Fibroblast of upper back skin (primary cell): ENCODE results near the gene CACUL1.

Experiments used
- DNase-seq: peaks from one replicate; pipeline ENCODE4 v3.0.0-alpha.2; 2013

CACUL1 gene

DNA sequence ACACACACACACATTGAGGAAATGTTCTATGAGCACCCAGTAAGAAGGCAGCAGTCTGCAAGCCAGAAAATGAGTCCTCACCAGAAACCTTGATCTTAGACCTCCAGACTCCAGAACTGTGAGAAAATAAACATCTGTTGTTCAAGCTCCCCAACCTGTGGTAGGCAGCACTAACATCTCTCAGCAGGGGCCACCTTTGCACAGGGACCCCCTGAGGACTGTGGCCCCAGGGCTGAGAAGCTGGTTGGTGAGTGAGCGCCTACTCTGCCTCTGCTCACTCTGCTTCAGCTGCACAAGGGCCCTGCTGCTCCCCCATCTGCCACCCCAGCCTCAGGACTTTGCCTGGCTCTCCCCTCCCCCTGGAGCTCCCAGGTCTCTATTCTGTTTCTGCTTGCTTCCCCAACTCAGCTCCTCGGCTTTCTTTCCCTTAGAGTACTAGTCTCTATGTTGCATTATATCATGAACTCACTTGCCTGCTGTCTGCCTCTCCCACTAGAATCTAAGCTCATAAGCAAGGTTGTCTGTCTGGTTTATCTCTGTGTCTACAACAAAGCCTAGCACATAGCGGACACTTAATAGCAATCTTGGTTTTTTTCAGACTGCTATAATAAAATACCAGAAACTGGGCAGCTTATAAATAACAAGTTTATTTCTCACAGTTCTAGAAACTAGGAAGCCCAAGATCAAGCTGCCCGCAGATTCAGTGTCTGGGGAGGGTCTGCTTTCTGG lies 118.9 kb downstream of the CACUL1 start:
- no peak for DNase-seq

DNA sequence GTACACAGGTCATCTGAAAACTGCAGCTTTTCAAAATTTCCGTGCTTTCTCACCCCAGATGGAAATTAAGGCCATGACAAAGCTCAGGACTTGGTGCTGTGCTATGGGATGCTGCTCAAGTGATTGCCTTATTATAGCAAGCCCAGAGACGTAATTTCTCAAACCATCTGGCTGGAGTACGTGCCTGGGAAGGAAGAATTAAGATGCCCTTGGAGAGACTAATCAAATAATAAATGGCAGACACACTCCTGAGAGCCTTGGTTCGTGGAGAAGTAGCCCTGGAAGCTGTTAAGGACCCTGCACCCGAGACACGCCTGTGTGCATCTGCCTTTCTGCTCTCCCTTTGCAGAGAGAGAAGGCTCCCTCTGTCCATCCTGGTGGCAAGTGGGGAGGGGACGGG lies 121.0 kb downstream of the CACUL1 start:
- no peak for DNase-seq

DNA sequence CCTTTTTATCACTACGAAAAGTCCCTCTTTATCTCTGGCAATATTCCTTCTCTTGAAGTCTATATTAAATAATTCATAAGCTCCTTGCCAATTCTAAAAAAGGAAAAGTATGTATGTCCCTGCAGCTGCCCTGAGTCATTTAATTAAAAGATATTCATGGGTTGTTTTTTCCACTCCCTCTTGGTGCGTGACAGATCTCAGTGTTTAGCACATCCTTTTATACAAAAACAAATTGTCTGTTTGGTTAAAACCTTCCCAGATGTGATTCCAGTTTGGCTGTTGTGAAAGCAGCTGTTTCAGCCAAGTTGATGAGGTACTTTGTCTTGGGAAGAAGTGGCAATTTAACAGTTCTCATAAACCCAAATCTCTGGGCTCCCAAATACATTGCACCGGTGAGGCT lies 125.6 kb downstream of the CACUL1 start:
- no peak for DNase-seq

DNA sequence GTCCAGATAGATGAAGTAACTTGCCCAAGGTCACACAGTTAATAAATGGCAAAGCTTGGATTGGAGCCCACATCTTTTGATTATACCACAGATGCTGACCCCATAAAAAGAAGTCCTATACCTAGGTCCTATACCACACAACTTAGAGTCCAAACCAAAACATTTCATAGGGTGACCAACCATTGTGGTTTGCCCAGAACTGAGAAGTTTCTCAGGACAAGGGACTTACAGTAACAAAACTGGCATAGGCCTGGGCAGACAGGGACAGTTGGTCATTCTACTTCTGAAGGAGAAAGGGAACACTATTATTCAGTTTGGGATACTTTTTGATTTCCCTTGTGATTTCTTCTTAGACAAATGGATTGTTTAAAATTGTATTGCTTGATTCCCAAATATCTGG lies 126.4 kb downstream of the CACUL1 start:
- no peak for DNase-seq

DNA sequence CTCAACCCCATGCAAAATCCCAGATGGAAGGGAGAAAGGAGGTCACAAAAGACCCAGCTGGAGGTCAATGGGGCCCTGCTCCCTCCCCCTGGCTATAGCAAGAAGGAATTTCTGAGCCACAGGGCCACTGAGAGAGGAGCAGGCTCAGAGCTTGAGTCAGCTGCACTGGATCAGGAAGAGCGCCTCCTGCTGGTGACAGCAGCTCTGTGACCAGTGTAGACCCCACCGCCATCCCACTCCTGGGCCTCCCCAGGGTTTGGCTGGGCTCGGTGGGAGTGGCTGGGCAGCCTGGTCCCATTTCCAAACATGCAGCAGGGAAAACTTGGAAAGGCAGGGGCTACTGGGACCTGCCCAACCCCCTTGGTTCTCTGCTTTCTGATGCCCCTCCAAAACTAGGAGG lies 127.8 kb downstream of the CACUL1 start:
- DNase-seq = no peak
